ENCODE data around the gene WNT6.

The WNT6 gene

DNA sequence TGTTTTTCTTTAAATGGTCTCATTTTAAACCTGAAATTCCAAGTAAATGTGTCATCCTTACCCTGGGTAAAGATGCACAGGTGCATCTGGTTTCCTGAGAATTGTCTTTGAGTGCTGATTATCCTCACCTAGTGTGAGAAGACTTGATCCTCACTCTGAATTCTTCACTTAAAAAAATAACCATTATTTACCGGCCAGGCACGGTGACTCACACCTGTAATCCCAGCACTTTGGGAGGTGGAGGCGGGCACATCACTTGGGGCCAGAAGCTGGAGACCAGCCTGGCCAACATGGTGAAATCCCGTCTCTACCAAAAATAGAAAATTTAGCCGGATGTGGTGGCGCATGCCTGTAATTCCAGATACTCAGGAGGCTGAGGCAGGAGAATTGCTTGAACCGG lies 9.9 kb upstream of the WNT6 start:
- no peaks in the 10 kb centered on the region for H3F3A ChIP-seq (ENCODE audit: low read depth)
- H3K4me2 ChIP-seq (ENCODE audit: low read depth, low read length, poor library complexity, severe bottlenecking), result no peak overlapping the region

DNA sequence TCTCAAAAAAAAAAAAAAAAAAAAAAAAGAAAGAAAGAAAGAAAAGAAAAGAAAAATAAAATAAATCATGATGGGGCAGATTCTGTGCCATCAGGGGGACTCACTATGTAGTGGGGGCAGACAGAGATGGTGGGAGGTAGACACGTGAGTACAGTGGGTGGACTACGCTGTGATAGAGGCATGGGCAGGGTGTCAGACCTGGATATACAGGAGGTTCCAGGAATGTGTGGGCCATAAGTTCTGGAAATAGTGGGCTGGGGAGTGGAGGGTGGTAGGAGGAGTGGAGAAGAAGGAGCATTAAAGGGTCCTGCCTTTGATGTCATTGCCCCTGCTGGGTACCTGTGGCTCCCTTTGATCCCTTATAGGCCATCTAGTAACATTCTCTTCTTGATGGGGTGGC lies 8.8 kb upstream of the WNT6 start:
- Histone ChIP-seq H3K36me3 (ENCODE audit: insufficient read depth, low read length) (no peaks in the 10 kb centered on the region), H3K4me2 (ENCODE audit: low read depth, low read length, poor library complexity, severe bottlenecking) (no peak overlapping the region), H3K9me2 (replicated peaks; ENCODE audit: low read depth, low read length) (no peaks in the 10 kb centered on the region), H3K4me3 (ENCODE audit: low read length, poor library complexity, severe bottlenecking) (no peak overlapping the region), H2AFZ (ENCODE audit: low read length) (no peak overlapping the region), H3K27me3 (ENCODE audit: insufficient read depth, low read length, poor library complexity, severe bottlenecking) (no peaks in the 10 kb centered on the region), H3K9ac (ENCODE audit: low read depth, low read length, poor library complexity, severe bottlenecking) (no peak overlapping the region), H4K20me1 (ENCODE audit: insufficient read depth, low read length, poor library complexity, severe bottlenecking) (no peaks in the 10 kb centered on the region), H3K9me3 (ENCODE audit: insufficient read depth, low read depth, low read length) (no peaks in the 10 kb centered on the region), H3K4me1 (ENCODE audit: insufficient read depth, low read length, poor library complexity, severe bottlenecking) (peaks cover 1% of the 10 kb centered on the region), H3K79me2 (ENCODE audit: insufficient read depth, low read length) (no peaks in the 10 kb centered on the region), H3F3A (ENCODE audit: low read depth) (no peaks in the 10 kb centered on the region)
- TF ChIP-seq EZH2phosphoT487 (IDR thresholded peaks at IDR 0.05; ENCODE audit: borderline replicate concordance), result no peak
- TF ChIP-seq, protein P1, sequence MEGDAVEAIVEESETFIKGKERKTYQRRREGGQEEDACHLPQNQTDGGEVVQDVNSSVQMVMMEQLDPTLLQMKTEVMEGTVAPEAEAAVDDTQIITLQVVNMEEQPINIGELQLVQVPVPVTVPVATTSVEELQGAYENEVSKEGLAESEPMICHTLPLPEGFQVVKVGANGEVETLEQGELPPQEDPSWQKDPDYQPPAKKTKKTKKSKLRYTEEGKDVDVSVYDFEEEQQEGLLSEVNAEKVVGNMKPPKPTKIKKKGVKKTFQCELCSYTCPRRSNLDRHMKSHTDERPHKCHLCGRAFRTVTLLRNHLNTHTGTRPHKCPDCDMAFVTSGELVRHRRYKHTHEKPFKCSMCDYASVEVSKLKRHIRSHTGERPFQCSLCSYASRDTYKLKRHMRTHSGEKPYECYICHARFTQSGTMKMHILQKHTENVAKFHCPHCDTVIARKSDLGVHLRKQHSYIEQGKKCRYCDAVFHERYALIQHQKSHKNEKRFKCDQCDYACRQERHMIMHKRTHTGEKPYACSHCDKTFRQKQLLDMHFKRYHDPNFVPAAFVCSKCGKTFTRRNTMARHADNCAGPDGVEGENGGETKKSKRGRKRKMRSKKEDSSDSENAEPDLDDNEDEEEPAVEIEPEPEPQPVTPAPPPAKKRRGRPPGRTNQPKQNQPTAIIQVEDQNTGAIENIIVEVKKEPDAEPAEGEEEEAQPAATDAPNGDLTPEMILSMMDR (conservative IDR thresholded peaks at IDR 0.05; ENCODE audit: low read length), result no peak

More for the DNA sequence above, 9.9 kb upstream of the WNT6 start:
- Histone ChIP-seq H3K9me3 (ENCODE audit: insufficient read depth, low read depth, low read length) (no peaks in the 10 kb centered on the region), H3K9me2 (replicated peaks; ENCODE audit: low read depth, low read length) (no peaks in the 10 kb centered on the region), H3K36me3 (ENCODE audit: insufficient read depth, low read length) (no peaks in the 10 kb centered on the region), H4K20me1 (ENCODE audit: insufficient read depth, low read length, poor library complexity, severe bottlenecking) (no peaks in the 10 kb centered on the region), H3K4me1 (ENCODE audit: insufficient read depth, low read length, poor library complexity, severe bottlenecking) (no peaks in the 10 kb centered on the region), H3K27me3 (ENCODE audit: insufficient read depth, low read length, poor library complexity, severe bottlenecking) (no peaks in the 10 kb centered on the region), H3K79me2 (ENCODE audit: insufficient read depth, low read length) (no peaks in the 10 kb centered on the region), H3K4me3 (ENCODE audit: low read length, poor library complexity, severe bottlenecking) (no peak overlapping the region), H2AFZ (ENCODE audit: low read length) (no peak overlapping the region), H3K9ac (ENCODE audit: low read depth, low read length, poor library complexity, severe bottlenecking) (no peak overlapping the region)
- TF ChIP-seq, protein P1 (conservative IDR thresholded peaks at IDR 0.05; ENCODE audit: low read length), result no peak
- no peak for TF ChIP-seq EZH2phosphoT487 (IDR thresholded peaks at IDR 0.05; ENCODE audit: borderline replicate concordance)

DNA sequence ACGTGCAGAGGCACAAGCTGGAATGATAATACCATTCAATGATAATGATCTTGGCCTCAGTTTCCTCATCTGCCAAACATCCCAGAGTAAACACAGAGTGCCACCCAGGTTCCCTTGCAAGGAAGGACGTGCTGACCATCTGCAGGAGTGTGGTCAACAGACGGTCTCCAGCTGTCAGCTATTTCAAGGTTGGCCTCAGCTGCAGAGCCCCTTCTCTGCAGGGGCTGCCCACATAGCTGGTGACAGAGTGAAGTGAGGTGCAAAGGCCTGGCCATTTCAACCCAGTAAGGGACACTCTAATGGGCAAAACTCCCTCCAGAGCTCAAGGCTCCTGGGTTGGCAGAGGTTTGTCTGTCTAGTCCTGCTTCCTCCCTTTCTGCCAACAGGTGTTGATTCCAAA lies 8.3 kb upstream of the WNT6 start:
- Histone ChIP-seq H4K20me1 (ENCODE audit: insufficient read depth, low read length, poor library complexity, severe bottlenecking) (no peaks in the 10 kb centered on the region), H3K4me2 (ENCODE audit: low read depth, low read length, poor library complexity, severe bottlenecking) (no peak overlapping the region), H3K27me3 (ENCODE audit: insufficient read depth, low read length, poor library complexity, severe bottlenecking) (no peaks in the 10 kb centered on the region), H3K9ac (ENCODE audit: low read depth, low read length, poor library complexity, severe bottlenecking) (no peak overlapping the region), H3F3A (ENCODE audit: low read depth) (no peaks in the 10 kb centered on the region), H3K9me2 (replicated peaks; ENCODE audit: low read depth, low read length) (no peaks in the 10 kb centered on the region), H3K36me3 (ENCODE audit: insufficient read depth, low read length) (no peaks in the 10 kb centered on the region), H3K4me3 (ENCODE audit: low read length, poor library complexity, severe bottlenecking) (no peak overlapping the region), H3K4me1 (ENCODE audit: insufficient read depth, low read length, poor library complexity, severe bottlenecking) (peaks cover 5% of the 10 kb centered on the region), H3K9me3 (ENCODE audit: insufficient read depth, low read depth, low read length) (no peaks in the 10 kb centered on the region), H2AFZ (ENCODE audit: low read length) (no peak overlapping the region), H3K79me2 (ENCODE audit: insufficient read depth, low read length) (no peaks in the 10 kb centered on the region)
- no peak for TF ChIP-seq EZH2phosphoT487 (IDR thresholded peaks at IDR 0.05; ENCODE audit: borderline replicate concordance)
- TF ChIP-seq, protein P1 (conservative IDR thresholded peaks at IDR 0.05; ENCODE audit: low read length), result no peak

All from Loucy (cell line).